ENCODE measurements around the gene DNASE1L2. TPM values are rescaled to one million over a fixed set of nuclear protein-coding genes. Genes with fewer than 3 reads are reported as not detected.

The DNASE1L2 gene
- total and polyA plus RNA-seq, 3 donors from 2014 or later, result 1.1 to 3.5 (median 2.5) TPM

DNA sequence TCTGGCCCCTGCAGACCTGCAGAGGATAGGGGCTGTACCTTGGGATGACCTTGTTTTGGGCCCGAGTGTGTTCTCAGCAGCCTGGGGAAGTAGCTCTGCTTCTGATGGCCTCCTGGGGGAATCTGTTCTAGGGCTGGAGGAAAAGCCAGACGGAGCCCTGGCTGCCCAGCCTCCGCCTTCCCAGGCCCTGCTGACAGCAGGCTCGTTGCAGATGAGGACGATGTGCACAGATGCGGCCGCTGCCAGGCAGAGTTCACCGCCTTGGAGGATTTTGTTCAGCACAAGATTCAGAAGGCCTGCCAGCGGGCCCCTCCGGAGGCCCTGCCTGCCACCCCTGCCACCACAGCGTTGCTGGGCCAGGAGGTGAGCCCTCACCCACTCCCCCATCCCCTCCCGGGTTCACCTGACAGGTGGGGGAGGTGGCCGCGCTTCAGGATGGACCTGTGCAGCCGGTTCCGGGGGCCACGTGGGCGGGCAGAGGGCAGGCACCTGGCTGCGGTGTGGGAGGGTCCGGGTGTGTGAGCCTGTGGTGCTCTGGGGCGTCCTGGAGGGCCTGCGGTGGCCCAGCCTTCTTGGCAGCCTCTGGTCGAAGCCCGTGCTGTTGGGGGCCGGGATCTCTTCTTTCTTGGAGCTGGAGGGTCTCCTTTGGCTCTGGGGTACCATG is 8.0 kb upstream of the DNASE1L2 start:
- no peaks in the 10 kb centered on the region for H3K36me3 ChIP-seq (ENCODE audit: low read depth, missing control alignments)
- no peak for DNase-seq
- H3K4me1 ChIP-seq, result peaks cover 19% of the 10 kb centered on the region
- no peak for TF ChIP-seq POLR2A (IDR thresholded peaks at IDR 0.05)
- no peak for TF ChIP-seq CTCF (IDR thresholded peaks at IDR 0.05)
- no peak overlapping the region for H3K4me3 ChIP-seq
- no peaks in the 10 kb centered on the region for H3K9me3 ChIP-seq
- no peak overlapping the region for H3K27ac ChIP-seq
- no peaks in the 10 kb centered on the region for H3K27me3 ChIP-seq
- 85% methylated on average over 25 of the region's 25 CpGs; no CpG with 5 or more reads in 1 of the 2 donors for WGBS, 2 donors
- intact Hi-C loops (cut with DNase I; ENCODE audit: low total_unique reads), result no loop called here

DNA sequence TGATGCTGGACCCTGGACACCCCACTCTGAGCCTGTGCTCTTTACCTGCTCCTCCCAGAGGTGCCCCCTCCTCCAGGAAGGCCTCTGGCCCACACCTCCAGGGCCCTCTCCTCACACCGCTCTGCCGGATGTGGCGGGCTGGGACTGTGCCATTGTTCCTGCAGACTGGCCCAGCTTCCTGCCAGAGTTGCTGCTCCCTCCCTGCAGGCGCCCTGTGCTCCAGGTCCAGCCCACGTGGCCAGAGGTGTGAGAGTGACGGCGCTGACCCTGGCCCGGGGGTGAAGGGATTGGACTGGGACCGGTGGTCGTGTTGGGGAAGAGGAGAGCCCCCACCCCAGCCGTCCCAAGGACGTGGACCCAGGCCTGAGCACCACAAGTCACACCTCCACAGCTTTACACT is 7.2 kb upstream of the DNASE1L2 start:
- H3K27ac ChIP-seq, result no peak overlapping the region

DNA sequence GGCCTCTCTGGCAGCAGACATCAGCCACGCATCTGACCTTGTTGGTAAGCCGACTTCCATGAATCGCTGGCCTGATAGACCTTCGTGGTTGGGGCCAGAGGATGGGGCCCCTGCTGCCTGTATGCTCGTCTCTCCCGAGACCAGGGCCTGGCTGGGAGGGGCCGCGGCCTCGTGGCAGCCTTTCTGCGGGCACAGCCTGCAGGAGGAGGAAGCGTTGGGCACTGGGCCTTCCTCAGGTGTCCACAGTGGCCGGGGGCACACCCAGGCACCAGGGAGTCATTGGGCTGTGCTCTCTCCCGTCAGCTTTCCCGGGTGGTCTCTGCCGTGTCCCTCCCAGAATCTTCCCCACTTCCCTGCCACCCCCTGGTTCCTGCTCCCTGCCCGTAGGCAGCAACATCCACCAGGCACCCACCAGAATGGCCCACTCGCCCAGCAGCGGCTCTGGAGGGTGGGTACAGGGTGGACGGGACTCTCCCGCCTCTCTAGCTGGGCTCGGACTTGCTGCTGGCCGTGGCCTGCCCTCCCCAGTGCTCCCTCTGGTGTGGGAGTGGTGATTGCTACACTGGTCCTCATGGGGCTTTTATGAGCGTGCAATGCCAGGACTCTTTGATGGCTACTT is 6.5 kb upstream of the DNASE1L2 start:
- H3K27me3 ChIP-seq, result no peaks in the 10 kb centered on the region
- no peak for DNase-seq
- intact Hi-C loops (cut with DNase I; ENCODE audit: low total_unique reads), result no loop called here
- H3K36me3 ChIP-seq (ENCODE audit: low read depth, missing control alignments), result no peaks in the 10 kb centered on the region
- H3K4me3 ChIP-seq, result no peak overlapping the region
- no peak overlapping the region for H3K27ac ChIP-seq
- H3K4me1 ChIP-seq, result peaks cover 12% of the 10 kb centered on the region
- TF ChIP-seq POLR2A (IDR thresholded peaks at IDR 0.05) (no peak), CTCF (IDR thresholded peaks at IDR 0.05) (no peak)
- H3K9me3 ChIP-seq, result no peaks in the 10 kb centered on the region
- 80 to 90% methylated on average over 2 to 21 of the region's 23 CpGs for WGBS, 2 donors

More for the DNA sequence above, 7.2 kb upstream of the DNASE1L2 start:
- no peak for TF ChIP-seq POLR2A (IDR thresholded peaks at IDR 0.05)
- peaks cover 18% of the 10 kb centered on the region for H3K4me1 ChIP-seq
- intact Hi-C loops (cut with DNase I; ENCODE audit: low total_unique reads), result no loop called here
- no peaks in the 10 kb centered on the region for H3K27me3 ChIP-seq
- H3K9me3 ChIP-seq, result no peaks in the 10 kb centered on the region
- no peak overlapping the region for H3K4me3 ChIP-seq
- H3K36me3 ChIP-seq (ENCODE audit: low read depth, missing control alignments), result no peaks in the 10 kb centered on the region
- WGBS, 2 donors, result 87 to 95% methylated on average over 3 to 12 of the region's 12 CpGs
- DNase-seq, result no peak

DNA sequence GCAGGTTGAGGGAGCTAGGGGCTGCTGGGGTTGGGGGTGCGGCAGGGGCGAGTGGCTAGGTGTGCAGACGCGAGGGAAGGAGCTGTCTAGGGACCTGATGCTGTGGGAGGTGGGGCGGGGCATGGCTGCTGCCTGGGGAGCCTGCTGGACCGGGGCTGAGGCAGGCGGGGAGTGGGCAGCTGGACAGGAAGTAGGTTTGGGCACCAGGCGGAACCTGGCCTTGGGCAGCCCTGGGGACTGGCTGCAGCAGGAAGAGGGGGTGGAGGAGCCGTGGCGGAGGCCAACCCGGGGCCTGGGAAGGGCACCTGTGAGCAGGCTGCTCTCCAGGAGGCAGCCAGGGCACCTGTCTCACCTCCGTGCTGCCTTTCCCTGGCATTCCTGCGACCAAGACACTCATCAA is 5.9 kb upstream of the DNASE1L2 start:
- Histone ChIP-seq H3K9me3 (no peaks in the 10 kb centered on the region), H3K4me3 (no peak overlapping the region), H3K4me1 (peaks cover 9% of the 10 kb centered on the region), H3K27me3 (no peaks in the 10 kb centered on the region), H3K36me3 (ENCODE audit: low read depth, missing control alignments) (no peaks in the 10 kb centered on the region), H3K27ac (no peak overlapping the region)
- intact Hi-C loops (cut with DNase I; ENCODE audit: low total_unique reads), result no loop called here
- no peak for DNase-seq
- WGBS, 2 donors, result 71 to 87% methylated on average over 13 of the region's 13 CpGs
- TF ChIP-seq CTCF (IDR thresholded peaks at IDR 0.05), result no peak

- intact Hi-C loops (cut with DNase I; ENCODE audit: low total_unique reads), result no loop called here
- no peak for DNase-seq
- Histone ChIP-seq H3K9me3 (no peaks in the 10 kb centered on the region), H3K36me3 (ENCODE audit: low read depth, missing control alignments) (no peaks in the 10 kb centered on the region), H3K27ac (no peak overlapping the region), H3K27me3 (no peaks in the 10 kb centered on the region), H3K4me3 (no peak overlapping the region), H3K4me1 (peaks cover 6% of the 10 kb centered on the region)
- TF ChIP-seq CTCF (IDR thresholded peaks at IDR 0.05), result no peak
- no peak for TF ChIP-seq POLR2A (IDR thresholded peaks at IDR 0.05)
- WGBS, 2 donors, result 60 to 90% methylated on average over 1 to 29 of the region's 29 CpGs
Measured at GRCh38 chr16:2231016-2231931, 5.0 kb upstream of the DNASE1L2 start.

Data from testis (tissue), 3 donors.